ENCODE results near the gene TEKT3. TPM values are rescaled to one million over a fixed set of nuclear protein-coding genes. Genes with fewer than 3 reads are reported as not detected.

The TEKT3 gene
- total RNA-seq, 3 donors from 2014 or later: 0.60 to 0.69 TPM; not detected in 1

- intact Hi-C loops (cut with DNase I, micrococcal nuclease): no loop called here
- ATAC-seq (no peak), DNase-seq (no peak)
- no peaks in the 10 kb centered on the region for H3K9me3 ChIP-seq
- H3K36me3 ChIP-seq (ENCODE audit: low read depth): no peaks in the 10 kb centered on the region
- no peak overlapping the region for H3K4me3 ChIP-seq
- TF ChIP-seq CTCF (IDR thresholded peaks at IDR 0.05): no peak
- H3K4me1 ChIP-seq (ENCODE audit: low read depth): no peaks in the 10 kb centered on the region
Measured at GRCh38 chr17:15298176-15298575, 43.2 kb downstream of the TEKT3 start.

DNA sequence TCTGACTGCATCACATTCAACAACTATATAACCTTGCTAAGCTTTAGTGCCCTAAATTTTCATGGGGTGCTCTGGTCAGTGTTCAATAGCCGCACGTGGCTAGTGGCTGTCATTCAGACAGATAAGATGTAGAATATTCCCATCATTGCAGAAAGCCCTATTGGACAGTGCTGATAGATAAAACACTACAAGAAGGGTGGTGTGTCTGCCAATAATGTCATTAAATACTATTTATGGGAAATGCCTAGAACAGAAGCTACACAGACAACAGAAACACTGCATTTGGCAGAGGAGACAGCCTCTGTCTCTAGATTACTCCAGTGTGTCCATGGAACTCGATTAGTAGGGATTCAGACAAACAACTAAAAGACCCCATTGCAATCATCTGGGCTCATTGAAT is 47.8 kb downstream of the TEKT3 start:
- DNase-seq: no peak
- ATAC-seq: no peak
- intact Hi-C loops (cut with DNase I, micrococcal nuclease): no loop called here
- Histone ChIP-seq H3K4me1 (ENCODE audit: low read depth) (no peaks in the 10 kb centered on the region), H3K9me3 (no peaks in the 10 kb centered on the region), H3K36me3 (ENCODE audit: low read depth) (no peaks in the 10 kb centered on the region), H3K4me3 (no peak overlapping the region)
- no peak for TF ChIP-seq CTCF (IDR thresholded peaks at IDR 0.05)

- intact Hi-C loops (cut with DNase I, micrococcal nuclease): no loop called here
- DNase-seq (no peak), ATAC-seq (no peak)
- no peak for TF ChIP-seq CTCF (IDR thresholded peaks at IDR 0.05)
- Histone ChIP-seq H3K4me3 (no peak overlapping the region), H3K36me3 (ENCODE audit: low read depth) (no peaks in the 10 kb centered on the region), H3K9me3 (no peaks in the 10 kb centered on the region), H3K4me1 (ENCODE audit: low read depth) (no peaks in the 10 kb centered on the region)
Measured at GRCh38 chr17:15291674-15292361, 49.6 kb downstream of the TEKT3 start.

- no peaks in the 10 kb centered on the region for H3K9me3 ChIP-seq
- TF ChIP-seq CTCF (IDR thresholded peaks at IDR 0.05): no peak
- no peaks in the 10 kb centered on the region for H3K4me1 ChIP-seq (ENCODE audit: low read depth)
- intact Hi-C loops (cut with DNase I, micrococcal nuclease): no loop called here
- DNase-seq (no peak), ATAC-seq (no peak)
- no peak overlapping the region for H3K4me3 ChIP-seq
- no peaks in the 10 kb centered on the region for H3K36me3 ChIP-seq (ENCODE audit: low read depth)
Measured at GRCh38 chr17:15290605-15291004, 50.8 kb downstream of the TEKT3 start.

DNA sequence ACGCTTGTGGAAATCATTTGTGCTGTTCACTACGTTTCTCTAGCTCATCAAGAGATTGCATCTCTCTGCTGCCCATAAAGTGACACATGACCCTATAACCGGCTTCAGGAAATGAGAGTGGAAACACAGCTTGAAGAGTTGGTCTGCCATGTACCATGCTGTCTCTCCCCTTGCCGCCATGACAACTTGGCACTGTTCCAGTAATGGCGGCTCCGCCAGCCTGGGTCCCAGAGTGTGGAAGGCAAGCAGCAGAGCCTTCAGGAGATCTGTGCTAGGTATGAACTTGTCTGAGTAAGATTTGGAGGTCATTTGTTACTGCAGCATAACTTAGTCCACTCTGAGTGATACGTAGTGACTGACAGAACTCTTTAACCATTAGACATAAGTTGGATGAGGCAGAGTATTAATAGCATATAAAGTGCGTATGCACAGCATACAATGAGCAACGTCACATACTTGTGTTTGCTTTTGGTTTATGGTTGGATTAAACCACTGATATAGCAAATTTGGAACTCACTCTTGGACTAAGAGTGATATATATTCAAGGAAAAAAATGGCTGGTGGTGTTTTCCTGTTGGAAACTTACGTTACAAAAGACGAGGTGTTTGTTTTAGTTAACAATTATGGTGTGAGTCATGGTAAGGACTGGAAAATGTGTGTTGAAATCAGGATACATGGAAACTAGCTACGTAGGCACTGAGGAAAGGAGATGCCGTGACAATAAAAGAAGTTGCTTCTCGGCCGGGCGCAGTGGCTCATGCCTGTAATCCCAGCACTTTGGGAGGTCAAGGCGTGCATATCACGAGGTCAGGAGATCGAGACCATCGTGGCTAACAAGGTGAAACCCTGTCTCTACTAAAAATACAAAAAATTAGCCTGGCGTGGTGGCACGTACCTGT is 51.9 kb downstream of the TEKT3 start:
- DNase-seq (no peak), ATAC-seq (peak; percentile 81)
- Histone ChIP-seq H3K4me1 (ENCODE audit: low read depth) (no peaks in the 10 kb centered on the region), H3K36me3 (ENCODE audit: low read depth) (no peaks in the 10 kb centered on the region), H3K9me3 (no peaks in the 10 kb centered on the region), H3K4me3 (no peak overlapping the region)
- intact Hi-C loops (cut with DNase I, micrococcal nuclease): no loop called here
- TF ChIP-seq CTCF (IDR thresholded peaks at IDR 0.05): no peak

Data from mucosa of descending colon (tissue), 3 donors.